Measurements from ENCODE around the gene AUTS2.

DNA sequence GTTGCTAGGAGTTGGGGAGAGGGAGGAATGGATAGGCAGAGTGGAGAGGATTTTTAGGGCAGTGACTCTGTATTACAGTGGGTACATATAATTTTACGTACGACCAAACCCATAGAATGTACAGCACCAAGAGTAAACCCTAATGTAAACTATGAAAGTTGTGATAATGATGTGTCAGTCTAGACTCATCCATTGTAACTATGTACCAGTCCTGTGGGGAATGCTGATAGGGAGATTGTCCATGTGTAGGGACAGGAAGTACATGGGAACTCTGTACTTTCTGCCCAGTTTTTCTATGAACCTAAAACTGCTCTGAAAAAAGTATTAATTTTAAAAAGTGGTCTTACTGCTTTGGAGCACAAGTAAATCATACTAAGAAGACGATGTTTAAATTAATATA is 441.8 kb downstream of the AUTS2 start:
- TF ChIP-seq L3MBTL2 (conservative IDR thresholded peaks at IDR 0.05) (no peak), BHLHE40 (IDR thresholded peaks at IDR 0.05; ENCODE audit: borderline replicate concordance) (no peak), SUZ12 (IDR thresholded peaks at IDR 0.05) (no peak), SP1 (IDR thresholded peaks at IDR 0.05) (no peak), ZNF384 (IDR thresholded peaks at IDR 0.05) (no peak)
